ENCODE measurements around the gene ZIC5. TPM values are rescaled to one million over a fixed set of nuclear protein-coding genes. Genes with fewer than 3 reads are reported as not detected.
A peak's percentile ranks its signal among the peaks of the same experiment; 100 is the strongest.

ZIC5 gene
- total RNA-seq, 1 experiment from 2014 or later: 2.7 TPM

GRCh38 chr13:99968521-99969452 lies 2.8 kb downstream of the ZIC5 start:
- DNase-seq (ENCODE audit: low read depth, low spot score): no peak
- in situ Hi-C loops (cut with HindIII; ENCODE audit: low pct_unique_long_range_greater_than_20kb, low sequenced_read_pairs): no loop called here

DNA sequence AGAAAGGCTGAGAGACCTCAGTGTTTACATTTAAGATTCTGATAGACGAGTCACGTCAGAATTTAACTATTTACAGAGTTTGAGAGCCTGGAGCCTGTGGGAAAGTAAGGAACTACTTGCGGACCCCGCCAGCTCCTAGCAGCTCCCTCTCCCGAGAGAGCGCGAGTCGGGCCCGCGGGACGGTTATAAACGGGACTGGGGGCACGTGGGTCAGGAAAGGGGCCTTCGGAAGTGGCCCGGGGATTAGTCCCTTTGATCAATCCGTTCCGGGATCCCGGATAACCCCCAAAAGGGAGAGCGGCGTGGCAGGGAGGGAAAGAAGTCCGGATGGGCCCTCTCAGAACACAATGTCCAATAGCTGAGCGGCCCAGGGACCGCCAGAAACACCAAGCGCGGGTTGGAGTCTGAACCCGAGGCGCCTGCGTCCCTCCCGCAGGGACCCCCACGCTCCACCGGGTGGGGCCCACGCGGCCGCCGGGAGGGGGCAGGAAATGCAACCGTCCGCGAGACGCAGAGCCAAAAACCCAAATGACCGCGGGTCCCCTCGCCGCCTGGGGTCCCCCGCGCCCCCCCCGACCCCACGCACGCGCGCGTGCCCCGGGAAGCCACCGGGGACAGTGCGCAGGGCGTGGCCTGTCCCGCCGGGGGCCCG lies 3.6 kb downstream of the ZIC5 start:
- in situ Hi-C loops (cut with HindIII; ENCODE audit: low pct_unique_long_range_greater_than_20kb, low sequenced_read_pairs): no loop called here
- DNase-seq (ENCODE audit: low read depth, low spot score): no peak

DNA sequence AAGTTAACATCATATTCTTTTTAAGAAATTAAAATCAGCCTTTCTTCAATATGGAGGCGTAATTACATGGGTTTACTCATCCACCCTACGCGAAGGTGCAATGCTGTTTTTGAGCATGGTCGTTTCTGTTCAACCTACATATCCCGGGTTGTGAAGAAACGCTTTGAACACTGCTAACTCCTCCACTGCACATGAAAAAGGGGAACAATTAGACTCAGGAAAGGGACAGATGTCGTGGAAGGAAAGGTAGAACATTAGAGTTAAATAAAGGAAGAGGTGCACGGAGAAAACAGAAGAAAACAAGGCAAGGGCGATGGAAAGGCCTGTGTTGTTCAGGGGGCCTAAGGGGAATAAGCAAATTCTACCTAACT lies 4.1 kb downstream of the ZIC5 start:
- DNase-seq (ENCODE audit: low read depth, low spot score): no peak
- in situ Hi-C loops (cut with HindIII; ENCODE audit: low pct_unique_long_range_greater_than_20kb, low sequenced_read_pairs): no loop called here

DNA sequence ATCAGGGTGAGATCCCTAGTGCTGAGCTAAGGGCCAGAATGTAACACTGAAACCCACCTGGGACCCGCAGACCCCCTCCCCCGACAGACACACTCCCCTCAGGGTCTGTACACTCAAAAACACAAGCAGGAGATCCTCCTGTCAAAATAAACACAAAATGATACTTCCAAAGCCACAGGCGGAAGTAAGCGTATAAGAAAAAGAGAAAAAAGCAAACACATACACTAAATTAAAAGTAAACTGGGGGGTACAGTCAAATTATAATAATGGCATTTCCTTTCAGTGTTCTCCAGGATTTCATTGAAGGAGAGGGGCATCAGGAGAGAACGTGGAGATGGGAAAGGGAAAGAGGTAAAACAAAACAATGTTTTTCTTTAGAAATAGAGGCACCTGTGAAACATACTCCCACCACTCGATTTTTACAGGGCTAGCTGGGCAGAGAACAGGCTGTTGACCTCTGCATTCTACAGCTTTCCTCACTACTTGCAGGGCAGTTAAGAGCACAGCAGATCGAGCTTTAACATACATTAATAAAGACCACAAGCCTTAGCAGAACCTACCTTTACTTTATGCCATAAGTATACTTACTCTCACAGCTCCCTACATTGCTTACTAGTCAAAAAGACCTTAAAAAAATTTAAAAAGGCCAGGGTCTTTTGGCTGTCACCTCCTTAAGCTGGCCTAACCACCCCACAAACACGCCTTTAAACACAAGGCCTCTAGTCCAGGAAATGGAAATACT lies 5.3 kb downstream of the ZIC5 start:
- in situ Hi-C loops (cut with HindIII; ENCODE audit: low pct_unique_long_range_greater_than_20kb, low sequenced_read_pairs): no loop called here
- DNase-seq (ENCODE audit: low read depth, low spot score): no peak

DNA sequence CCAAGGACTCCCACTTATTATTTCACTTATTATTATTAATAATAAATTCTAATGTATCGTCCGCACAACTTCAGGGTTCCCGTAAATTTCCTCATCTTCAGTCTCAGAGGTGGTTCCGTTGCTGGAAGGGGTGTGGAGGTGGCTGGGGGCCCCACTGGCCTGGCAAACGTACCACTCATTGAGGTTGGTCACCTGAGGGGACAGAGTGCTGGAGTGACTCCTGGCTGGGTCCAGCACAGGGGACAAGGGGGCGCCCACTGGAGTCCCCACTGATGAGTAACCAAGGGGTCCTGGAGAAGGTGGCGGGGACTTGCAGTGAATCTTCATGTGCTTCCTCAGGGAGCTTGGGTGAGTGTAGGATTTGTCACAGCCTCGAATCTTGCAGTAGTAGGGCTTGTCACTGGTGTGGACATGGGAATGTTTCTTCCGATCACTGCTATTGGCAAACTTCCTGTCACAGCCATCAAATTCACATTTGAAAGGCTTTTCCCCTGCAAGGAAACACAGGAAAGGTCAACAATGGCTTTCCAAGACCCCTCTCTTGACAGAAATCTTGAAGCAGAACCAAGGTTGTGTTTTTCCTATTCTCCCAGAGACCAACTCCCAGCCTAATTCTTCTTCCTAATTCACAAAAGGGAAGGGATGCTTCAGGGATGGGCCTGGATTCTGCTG lies 6.1 kb downstream of the ZIC5 start:
- in situ Hi-C loops (cut with HindIII; ENCODE audit: low pct_unique_long_range_greater_than_20kb, low sequenced_read_pairs): no loop called here
- DNase-seq (ENCODE audit: low read depth, low spot score): no peak

DNA sequence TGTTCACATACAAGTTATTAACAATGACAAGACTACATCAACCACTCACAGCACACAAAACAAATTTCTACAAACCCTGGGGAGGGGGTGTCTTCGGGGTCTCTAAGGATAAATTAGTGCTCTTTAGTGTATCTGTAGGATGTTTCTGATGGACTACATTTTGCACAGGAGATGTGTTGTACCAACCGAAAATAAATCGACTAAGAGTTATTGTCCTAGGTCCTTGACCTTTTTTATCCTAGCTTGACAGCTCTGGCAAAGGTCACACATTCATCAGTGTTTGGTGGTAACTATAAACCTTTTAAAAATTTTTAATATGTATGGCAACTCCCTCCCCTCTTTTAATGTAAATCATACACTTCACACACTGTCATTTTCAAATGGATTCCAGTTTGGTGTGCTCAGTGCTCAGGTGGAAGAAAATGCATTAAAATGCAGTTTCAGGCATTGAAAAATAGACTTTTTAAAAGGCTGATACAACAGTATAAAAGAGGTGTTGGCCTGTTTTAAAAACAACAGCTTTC lies 7.7 kb downstream of the ZIC5 start:
- DNase-seq (ENCODE audit: low read depth, low spot score): no peak
- in situ Hi-C loops (cut with HindIII; ENCODE audit: low pct_unique_long_range_greater_than_20kb, low sequenced_read_pairs): no loop called here

GRCh38 chr13:99962242-99962641 lies 9.3 kb downstream of the ZIC5 start:
- in situ Hi-C loops (cut with HindIII; ENCODE audit: low pct_unique_long_range_greater_than_20kb, low sequenced_read_pairs): no loop called here
- DNase-seq (ENCODE audit: low read depth, low spot score): no peak

DNA sequence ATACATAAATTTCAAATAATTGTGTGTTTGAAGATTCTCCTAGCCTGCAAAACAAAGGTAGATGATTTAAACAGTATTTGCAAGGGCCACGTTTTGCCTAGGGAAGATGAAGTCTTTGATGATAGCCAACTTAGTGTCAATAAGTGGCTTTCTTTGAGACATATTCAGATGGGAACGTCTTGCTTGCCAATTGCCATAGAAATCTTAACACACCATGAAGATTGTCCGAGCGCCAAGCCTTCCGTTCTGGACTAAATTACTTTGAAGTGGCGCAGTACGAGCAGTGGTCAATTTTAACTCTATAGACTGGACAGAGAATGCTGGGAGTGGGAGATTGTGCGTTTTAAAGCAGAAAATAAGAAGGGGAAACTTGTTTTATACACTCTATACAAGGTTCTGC lies 9.9 kb downstream of the ZIC5 start:
- in situ Hi-C loops (cut with HindIII; ENCODE audit: low pct_unique_long_range_greater_than_20kb, low sequenced_read_pairs): no loop called here
- no peak for DNase-seq (ENCODE audit: low read depth, low spot score)

- in situ Hi-C loops (cut with HindIII; ENCODE audit: low pct_unique_long_range_greater_than_20kb, low sequenced_read_pairs): no loop called here
- no peak for DNase-seq (ENCODE audit: low read depth, low spot score)
Observed at GRCh38 chr13:99960663-99961311, 10.8 kb downstream of the ZIC5 start.

- in situ Hi-C loops (cut with HindIII; ENCODE audit: low pct_unique_long_range_greater_than_20kb, low sequenced_read_pairs): no loop called here
- DNase-seq (ENCODE audit: low read depth, low spot score): no peak
Observed at GRCh38 chr13:99959540-99960230, 11.9 kb downstream of the ZIC5 start.

GRCh38 chr13:99959127-99959539 lies 12.4 kb downstream of the ZIC5 start:
- peak; percentile 91 for DNase-seq (ENCODE audit: low read depth, low spot score)
- in situ Hi-C loops (cut with HindIII; ENCODE audit: low pct_unique_long_range_greater_than_20kb, low sequenced_read_pairs): no loop called here

GRCh38 chr13:99958406-99959126 lies 13.0 kb downstream of the ZIC5 start:
- no peak for DNase-seq (ENCODE audit: low read depth, low spot score)
- in situ Hi-C loops (cut with HindIII; ENCODE audit: low pct_unique_long_range_greater_than_20kb, low sequenced_read_pairs): no loop called here

GRCh38 chr13:99956473-99957349 lies 14.9 kb downstream of the ZIC5 start:
- no peak for DNase-seq (ENCODE audit: low read depth, low spot score)
- in situ Hi-C loops (cut with HindIII; ENCODE audit: low pct_unique_long_range_greater_than_20kb, low sequenced_read_pairs): no loop called here

DNA sequence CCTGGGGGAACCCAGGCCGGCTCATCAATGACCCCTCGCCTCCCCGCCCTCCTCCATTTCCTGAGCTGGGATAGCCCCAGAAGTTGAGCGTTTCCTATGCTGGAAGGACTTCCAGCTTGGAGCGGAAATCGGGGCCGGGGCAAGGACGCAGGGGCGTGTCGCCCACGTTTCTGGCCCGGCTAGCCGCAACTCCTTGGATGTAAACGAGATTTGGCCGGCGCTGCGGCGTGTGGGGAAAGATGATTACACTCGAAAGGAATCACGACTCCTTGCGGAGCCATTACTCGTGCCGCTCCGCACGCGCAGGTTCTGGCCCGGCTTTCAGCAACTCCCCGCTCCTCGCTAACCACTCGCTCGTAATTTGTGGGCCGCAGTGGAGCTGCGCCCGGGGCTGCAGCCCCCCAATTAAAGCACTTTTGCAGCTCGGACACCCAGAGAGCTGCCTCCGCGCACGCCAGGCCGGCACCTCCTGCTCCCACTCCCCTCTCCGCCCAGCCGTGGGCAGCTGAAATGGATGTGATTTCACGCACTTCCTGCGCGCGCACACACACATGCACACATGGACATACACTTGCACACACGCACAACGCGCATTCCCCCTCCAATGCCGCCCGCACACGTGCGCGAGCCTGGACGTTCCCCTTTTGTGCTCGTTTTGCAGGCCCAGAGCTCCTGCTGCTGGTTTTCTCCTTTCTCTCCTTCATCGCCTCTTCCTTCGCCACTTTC lies 15.7 kb downstream of the ZIC5 start:
- in situ Hi-C loops (cut with HindIII; ENCODE audit: low pct_unique_long_range_greater_than_20kb, low sequenced_read_pairs): no loop called here

More for the DNA sequence above, 15.7 kb downstream of the ZIC5 start:
- no peak for DNase-seq (ENCODE audit: low read depth, low spot score)
